AG04450 (cell line): ENCODE measurements around the gene PAX1. TPM values are rescaled to one million over a fixed set of nuclear protein-coding genes. Genes with fewer than 3 reads are reported as not detected.

Experiments
- CTCF ChIA-PET: fragments of 300-600, 350-600 bp; formaldehyde crosslinking; extraction: SDS; loops from one replicate; lab custom pipeline; 2022; ENCODE audit warnings: antibody characterized with exemption, inconsistent platforms; lab: Charles Lee
- POLR2A ChIA-PET: fragments of 350-600 bp; formaldehyde crosslinking; extraction: SDS; loops from one replicate; lab custom pipeline; 2021; ENCODE audit warnings: antibody characterized with exemption, inconsistent platforms; lab: Yijun Ruan, JAX
- DNase-seq: peaks from one replicate; pipeline ENCODE4 v3.0.0-alpha.2; 2011; ENCODE audit warnings: low read depth, low spot score
- H3K27ac ChIP-seq: one replicate; pipeline ENCODE4 v1.5.1; 2012; ENCODE audit warnings: low read depth, low read length, control low read depth
- H3K27me3 ChIP-seq: one replicate; pipeline ENCODE4 v1.6.0; 2012; ENCODE audit warnings: low read length; ENCODE audit not compliant: control insufficient read depth, insufficient read depth
- H3K4me3 ChIP-seq: 2 replicates; pipeline ENCODE4 v1.5.1; 2011; ENCODE audit warnings: mild to moderate bottlenecking, low read depth, low read length, control low read depth
- H3K9me3 ChIP-seq: 2 replicates; pipeline ENCODE4 v1.5.1; 2012; ENCODE audit warnings: low read length; ENCODE audit not compliant: control insufficient read depth, insufficient read depth
- CTCF ChIP-seq: IDR thresholded peaks from 2 replicates; pipeline ENCODE4 v1.5.1; 2011; ENCODE audit warnings: low read depth, low read length, control low read depth, inconsistent platforms
- polyA plus RNA-seq: library from polyadenylated mRNA; depleted of rRNA; stranded (reverse); fragments of >200 nt; gene quantifications from 2 replicates; pipeline ENCODE4 v1.2.3, GENCODE V29; 2011

Gene PAX1
- polyA plus RNA-seq, 1 experiment = not detected

GRCh38 chr20:21665687-21666446 lies 39.6 kb upstream of the PAX1 start:
- ChIA-PET CTCF (no interaction called here), POLR2A (no interaction called here)
- Histone ChIP-seq H3K27me3 (no peaks in the 10 kb centered on the region), H3K27ac (no peak overlapping the region), H3K9me3 (peaks cover 29% of the 10 kb centered on the region), H3K4me3 (no peak overlapping the region)
- no peak for DNase-seq
- TF ChIP-seq CTCF = no peak

DNA sequence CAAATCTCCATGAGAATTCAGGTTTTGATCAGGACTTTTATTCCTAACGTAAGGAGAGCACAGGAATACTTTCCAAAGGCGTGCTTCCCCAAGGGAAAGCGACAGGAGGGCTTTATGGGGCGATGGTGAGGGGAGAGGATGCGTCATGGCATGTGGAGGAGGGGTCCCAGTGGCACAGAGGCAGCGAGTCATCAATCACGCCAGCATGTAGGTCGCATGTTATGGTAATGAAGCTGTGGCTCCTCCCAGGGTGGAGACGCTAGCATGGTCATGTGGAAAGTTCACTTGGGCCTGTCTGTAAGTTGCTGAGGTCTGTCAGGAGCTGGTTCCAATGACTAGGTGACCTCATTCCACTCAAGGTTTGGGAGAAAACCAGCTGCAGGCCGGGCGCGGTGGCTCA lies 35.3 kb upstream of the PAX1 start:
- H3K4me3 ChIP-seq = no peak overlapping the region
- ChIA-PET POLR2A (no interaction called here), CTCF (no interaction called here)
- no peak for DNase-seq
- no peak overlapping the region for H3K27ac ChIP-seq
- peaks cover 45% of the 10 kb centered on the region for H3K9me3 ChIP-seq
- no peaks in the 10 kb centered on the region for H3K27me3 ChIP-seq
- TF ChIP-seq CTCF = no peak

DNA sequence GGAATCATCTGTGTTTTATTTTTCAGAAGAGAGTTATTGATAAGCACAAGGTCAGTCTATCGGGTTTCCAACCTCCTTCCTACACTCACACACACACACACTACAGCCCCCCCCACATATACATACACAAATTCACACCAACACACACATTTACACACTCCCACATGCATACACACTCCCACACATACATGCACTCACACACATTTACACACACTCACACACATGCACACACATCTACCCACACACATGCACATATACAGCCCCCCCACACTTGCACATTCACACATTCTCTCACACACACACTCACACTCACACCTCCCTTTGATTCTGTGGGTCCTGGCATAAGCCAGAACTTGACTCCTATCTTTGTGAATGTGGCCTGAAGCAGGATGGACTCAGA lies 34.5 kb upstream of the PAX1 start:
- DNase-seq = no peak
- POLR2A ChIA-PET = no interaction called here
- CTCF ChIA-PET = no interaction called here

GRCh38 chr20:21677261-21677660 lies 28.2 kb upstream of the PAX1 start:
- Histone ChIP-seq H3K4me3 (no peak overlapping the region), H3K27me3 (no peaks in the 10 kb centered on the region), H3K27ac (no peak overlapping the region), H3K9me3 (peaks cover 30% of the 10 kb centered on the region)
- POLR2A ChIA-PET = no interaction called here
- TF ChIP-seq CTCF = no peak
- no peak for DNase-seq
- CTCF ChIA-PET = interaction anchor here (0.6 kb wide), 1 partner anchor 635 kb away, joined by 4 read pairs; no protein-coding TSS in a partner anchor

More for the DNA sequence above, 34.5 kb upstream of the PAX1 start:
- Histone ChIP-seq H3K27ac (no peak overlapping the region), H3K9me3 (peaks cover 49% of the 10 kb centered on the region), H3K4me3 (no peak overlapping the region), H3K27me3 (no peaks in the 10 kb centered on the region)
- TF ChIP-seq CTCF = no peak

DNA sequence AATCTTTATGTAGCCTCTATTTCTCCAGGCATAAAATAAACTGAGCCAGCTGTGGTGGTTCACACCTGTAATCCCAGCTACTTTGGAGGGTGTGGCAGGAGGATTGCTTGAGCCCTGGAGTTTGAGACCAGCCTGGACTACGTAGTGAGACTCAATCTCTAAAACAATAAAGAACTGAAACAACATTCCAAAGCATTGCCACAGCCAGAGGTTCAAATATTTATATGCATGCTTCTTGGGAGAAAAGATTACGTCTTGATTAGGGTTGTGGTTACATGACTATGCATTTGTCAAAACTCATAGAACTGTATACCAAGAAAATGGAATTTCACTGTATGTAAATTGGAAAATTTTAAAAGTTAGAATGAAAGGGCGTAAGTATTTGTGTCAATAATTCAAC lies 27.7 kb upstream of the PAX1 start:
- POLR2A ChIA-PET = no interaction called here
- Histone ChIP-seq H3K4me3 (no peak overlapping the region), H3K9me3 (peaks cover 26% of the 10 kb centered on the region), H3K27ac (no peak overlapping the region), H3K27me3 (no peaks in the 10 kb centered on the region)
- CTCF ChIA-PET = no interaction called here
- DNase-seq = no peak
- no peak for TF ChIP-seq CTCF
